Sigmoid colon (tissue), 4 donors: ENCODE results near the gene CD200.

Source experiments
- POLR2AphosphoS5 ChIP-seq, 4 donors: sonication (generic); formaldehyde crosslinking; IDR thresholded peaks; one replicate each; pipeline ENCODE4 v1.6.1; 2017; ENCODE audit warnings: antibody characterized with exemption in 4 of 4
- TF ChIP-seq, protein P1 (sequence below), 4 experiments: fragments of 450-650 bp in 3 of 4; fragments of 200-600 bp in 1 of 4; IDR thresholded peaks; one replicate each; pipeline ENCODE4 v1.5.1; 2016 to 2019; ENCODE audit warnings: antibody characterized with exemption in 4 of 4, mild to moderate bottlenecking in 3 of 4, moderate library complexity in 2 of 4

DNA sequence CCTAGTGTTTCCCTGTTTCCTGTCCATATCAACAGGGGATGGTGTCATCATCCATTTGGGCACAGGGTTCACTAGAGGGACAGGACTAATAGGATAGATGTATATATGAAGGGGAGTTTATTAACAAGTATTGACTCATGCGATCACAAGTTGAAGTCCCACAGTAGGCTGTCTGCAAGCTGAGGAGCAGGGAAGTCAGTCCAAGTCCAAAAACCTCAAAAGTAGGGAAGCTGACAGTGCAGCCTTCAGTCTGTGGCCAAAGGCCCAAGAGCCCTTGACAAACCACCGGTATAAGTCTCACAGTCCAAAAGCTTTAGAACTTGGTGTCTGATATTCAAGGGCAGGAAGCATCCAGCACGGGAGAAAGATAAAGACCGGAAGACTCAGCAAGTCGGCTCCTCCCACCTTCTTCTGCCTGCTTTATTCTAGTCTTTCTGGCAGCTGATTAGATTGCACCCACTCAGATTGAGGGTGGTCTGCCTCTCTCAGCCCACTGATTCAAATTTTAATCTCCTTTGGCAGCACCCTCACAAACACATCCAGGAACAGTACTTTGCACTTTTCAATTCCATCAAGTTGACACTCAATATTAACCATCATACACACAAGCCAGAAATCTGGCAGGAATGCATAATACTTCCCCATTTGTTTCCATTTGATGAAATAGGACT, 43.4 kb downstream of the CD200 start:
- no peak for TF ChIP-seq POLR2AphosphoS5 (IDR thresholded peaks at IDR 0.05)
- TF ChIP-seq, protein P1, sequence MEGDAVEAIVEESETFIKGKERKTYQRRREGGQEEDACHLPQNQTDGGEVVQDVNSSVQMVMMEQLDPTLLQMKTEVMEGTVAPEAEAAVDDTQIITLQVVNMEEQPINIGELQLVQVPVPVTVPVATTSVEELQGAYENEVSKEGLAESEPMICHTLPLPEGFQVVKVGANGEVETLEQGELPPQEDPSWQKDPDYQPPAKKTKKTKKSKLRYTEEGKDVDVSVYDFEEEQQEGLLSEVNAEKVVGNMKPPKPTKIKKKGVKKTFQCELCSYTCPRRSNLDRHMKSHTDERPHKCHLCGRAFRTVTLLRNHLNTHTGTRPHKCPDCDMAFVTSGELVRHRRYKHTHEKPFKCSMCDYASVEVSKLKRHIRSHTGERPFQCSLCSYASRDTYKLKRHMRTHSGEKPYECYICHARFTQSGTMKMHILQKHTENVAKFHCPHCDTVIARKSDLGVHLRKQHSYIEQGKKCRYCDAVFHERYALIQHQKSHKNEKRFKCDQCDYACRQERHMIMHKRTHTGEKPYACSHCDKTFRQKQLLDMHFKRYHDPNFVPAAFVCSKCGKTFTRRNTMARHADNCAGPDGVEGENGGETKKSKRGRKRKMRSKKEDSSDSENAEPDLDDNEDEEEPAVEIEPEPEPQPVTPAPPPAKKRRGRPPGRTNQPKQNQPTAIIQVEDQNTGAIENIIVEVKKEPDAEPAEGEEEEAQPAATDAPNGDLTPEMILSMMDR (IDR thresholded peaks at IDR 0.05) = no peak
